ELR (cell line): ENCODE data around the gene SUSD5.

Source experiments
- DNase-seq: peaks from one replicate; pipeline ENCODE4 v3.0.0-alpha.2; 2015; ENCODE audit warnings: low read depth

SUSD5 gene

GRCh38 chr3:33218446-33219174, at the start of gene SUSD5:
SUSD5 (minus strand) TSS chr3:33218810; CDS start chr3:33218797, 13 bp downstream.
- peak; percentile 67 for DNase-seq

DNA sequence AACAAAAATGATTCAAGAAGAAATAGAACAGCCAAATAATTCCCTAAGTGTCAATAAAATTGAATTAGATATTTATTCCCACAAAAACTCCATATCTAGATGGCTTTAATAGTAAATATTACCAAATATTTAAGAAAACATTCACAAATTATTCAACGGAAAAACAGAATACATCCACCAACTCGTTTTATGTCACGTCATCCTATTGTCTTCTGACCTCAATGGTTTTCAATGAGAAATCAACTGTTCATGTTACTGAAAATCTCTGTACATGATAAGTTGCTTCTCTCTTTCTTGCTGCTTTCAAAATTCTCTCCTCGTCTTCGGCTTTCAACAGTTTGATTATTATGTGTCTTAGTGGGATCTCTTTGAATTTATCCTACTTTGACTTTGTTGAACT, 41.5 kb upstream of the SUSD5 start:
- no peak for DNase-seq

GRCh38 chr3:33256249-33256648, 37.6 kb upstream of the SUSD5 start:
- no peak for DNase-seq

- DNase-seq, result no peak
These were observed 32.1 kb upstream of the SUSD5 start for GRCh38 chr3:33250712-33251111.

DNA sequence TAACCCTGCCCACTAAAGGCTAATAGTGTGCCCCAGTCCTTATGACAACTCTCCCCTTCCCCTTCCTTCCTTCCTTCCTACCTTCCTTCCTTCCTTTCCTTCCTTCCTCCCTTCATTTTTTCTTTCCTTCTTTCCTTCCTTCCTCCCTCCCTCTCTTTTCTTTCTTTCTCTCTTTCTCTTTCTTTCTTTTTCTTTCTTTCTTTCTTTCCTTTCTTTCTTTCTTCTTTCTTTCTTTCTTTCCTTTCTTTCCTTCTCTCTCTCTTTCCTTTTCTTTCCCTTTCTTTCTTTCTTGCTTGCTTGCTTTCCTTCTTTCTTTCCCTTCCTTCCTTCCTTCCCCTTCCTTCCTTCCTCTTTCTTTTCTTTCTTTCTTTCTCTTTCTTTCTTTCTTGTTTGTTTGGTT, 28.2 kb upstream of the SUSD5 start:
- DNase-seq, result no peak

GRCh38 chr3:33240261-33240660, 21.7 kb upstream of the SUSD5 start:
- no peak for DNase-seq

- no peak for DNase-seq
These were observed 20.3 kb upstream of the SUSD5 start for GRCh38 chr3:33238923-33239322.

DNA sequence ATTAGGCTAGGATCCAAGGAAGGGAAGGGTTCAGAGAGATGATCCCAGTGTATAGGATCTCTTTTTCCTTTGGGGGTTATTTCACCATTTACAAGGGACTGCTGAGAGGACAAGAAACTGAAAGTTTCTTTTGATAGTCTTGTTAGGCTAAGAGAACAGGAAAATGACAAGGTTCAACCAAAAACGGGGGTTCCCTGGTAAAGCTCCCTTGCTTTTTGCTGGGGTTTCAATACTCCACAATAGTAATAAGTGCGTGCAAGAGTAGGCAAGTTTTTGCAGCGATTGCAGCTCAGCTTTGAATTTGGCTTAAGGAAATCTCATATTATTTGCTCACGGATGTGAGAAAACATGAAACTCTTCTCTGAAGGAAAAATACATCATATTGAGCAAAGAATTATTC, 18.8 kb upstream of the SUSD5 start:
- DNase-seq, result no peak

GRCh38 chr3:33236005-33236404, 17.4 kb upstream of the SUSD5 start:
- DNase-seq, result no peak

DNA sequence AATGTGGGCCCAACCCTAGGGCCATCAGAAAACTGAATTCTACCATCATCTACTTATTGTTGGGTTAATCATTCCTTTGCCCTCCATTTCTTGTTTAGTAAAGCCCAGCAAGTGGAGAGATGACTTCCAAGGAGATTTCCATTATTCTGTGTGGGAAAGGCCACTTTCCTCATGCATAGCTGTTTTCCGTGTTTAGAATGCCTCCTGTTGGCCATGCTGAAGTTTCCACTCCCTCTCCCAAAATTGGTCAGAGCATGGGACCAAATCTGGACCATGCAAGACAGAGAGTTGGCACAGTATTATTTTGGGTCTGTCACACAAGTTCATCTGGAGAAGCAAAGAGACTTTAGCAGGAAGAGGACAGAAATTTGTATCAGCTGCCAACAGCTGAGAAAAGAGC, 15.3 kb upstream of the SUSD5 start:
- DNase-seq, result no peak

- no peak for DNase-seq
These were observed 13.3 kb upstream of the SUSD5 start for GRCh38 chr3:33231756-33232465.

GRCh38 chr3:33229947-33230346, 11.3 kb upstream of the SUSD5 start:
- no peak for DNase-seq

DNA sequence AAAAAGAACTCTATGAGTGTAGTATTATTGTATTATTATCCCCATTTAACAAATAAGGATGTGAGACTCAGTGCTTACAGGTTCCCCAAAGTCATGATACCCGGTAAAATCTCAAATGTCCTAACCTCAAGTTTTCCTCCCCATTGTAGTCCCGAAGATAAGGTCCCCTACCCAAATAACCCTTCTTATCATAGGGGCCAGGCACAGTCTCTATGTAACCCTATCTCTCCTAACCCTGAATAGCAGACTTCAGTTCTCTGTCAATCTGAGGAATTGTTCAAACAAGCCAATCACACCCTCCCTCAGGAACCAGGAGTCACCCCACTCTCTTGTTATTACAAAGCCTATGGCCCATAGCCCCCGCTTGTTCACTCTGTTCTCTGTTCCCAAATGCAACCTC, 10.5 kb upstream of the SUSD5 start:
- DNase-seq, result no peak

- DNase-seq, result no peak
These were observed 2.6 kb upstream of the SUSD5 start for GRCh38 chr3:33221241-33221640.

- no peak for DNase-seq
These were observed 521 bp upstream of the SUSD5 start for GRCh38 chr3:33219175-33219487.

DNA sequence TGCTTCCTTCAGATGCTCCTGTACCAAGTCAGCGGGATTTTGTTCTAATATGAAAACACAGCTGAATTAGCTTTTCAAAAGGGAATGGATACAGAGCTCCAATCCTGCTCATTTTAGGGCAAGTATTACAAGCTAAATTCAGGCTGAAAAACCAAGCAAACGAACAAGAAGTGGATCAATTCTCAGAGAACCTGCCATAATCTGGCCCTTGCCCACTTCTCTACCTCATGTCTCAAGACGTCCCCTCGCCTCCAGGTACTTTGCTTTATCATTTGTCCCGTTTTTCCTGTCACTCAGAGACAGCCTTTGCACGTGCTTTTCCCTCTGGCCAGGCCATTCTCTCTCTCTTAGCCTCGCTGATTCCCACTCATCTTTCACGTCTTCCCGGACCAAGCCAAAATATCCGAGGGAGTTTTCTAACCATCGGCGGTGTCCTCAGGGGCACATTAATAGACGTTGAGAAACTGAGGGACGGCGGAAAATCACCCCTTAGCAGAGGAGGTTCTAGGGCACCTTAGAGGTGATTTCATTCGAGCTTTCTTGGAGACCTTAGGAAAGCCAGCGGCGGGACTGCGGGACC, 654 bp downstream of the SUSD5 start:
- DNase-seq, result peak; percentile 46

DNA sequence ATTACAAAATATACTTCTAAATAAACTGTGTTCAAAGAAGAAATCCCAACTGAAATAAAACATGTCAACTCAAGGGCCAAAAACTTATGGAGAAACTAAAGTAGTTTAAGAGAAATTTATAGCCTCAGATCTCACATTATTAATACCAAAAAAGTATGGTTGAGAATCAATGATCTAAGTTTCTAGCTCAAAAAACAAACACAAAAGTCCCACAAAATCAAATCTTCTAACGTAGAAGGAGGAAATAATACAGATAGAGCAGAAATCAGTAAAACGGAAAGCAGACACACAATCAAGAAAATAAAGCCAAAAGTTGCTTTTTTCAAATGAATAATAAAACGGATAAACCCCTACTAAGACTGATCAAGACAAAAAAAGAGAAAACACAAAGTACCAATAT, 2.9 kb downstream of the SUSD5 start:
- no peak for DNase-seq

DNA sequence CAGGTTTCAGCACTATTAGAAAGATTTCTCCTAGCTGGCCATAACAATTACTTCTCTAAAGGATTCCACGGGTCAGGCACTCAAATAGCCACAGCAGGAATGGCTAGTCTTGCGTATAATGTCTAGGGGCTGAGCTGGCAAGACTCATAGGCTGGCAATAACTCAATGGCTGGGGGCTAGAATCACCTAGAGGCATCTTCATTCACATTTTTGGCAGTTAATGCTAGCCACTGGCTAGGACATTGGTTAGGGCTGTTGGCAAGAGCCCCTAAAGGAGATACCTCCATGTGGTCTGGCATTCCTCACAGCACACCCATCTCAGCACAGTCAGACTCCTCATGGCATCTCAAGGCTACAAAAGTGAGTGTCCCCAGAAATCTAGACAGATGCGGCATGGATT, 6.2 kb downstream of the SUSD5 start:
- DNase-seq, result no peak

DNA sequence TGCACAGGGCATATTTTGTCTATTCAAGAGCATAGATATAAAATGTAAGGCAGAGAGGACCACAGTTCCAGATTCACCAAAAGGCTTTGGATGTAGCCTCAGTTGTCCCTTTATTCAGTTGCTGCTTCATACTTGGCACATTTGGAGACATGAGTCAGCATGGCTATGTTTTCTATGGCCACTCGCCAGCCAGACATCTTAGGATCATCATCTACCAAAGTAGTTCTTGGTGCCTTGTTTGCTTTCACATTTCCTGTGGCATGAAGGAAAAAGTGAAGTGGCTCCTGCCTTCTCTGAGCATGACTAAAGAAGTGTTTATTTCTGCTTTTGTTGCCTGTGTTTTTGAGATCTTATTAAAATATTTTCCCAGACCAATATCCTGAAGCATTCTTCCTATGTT, 7.2 kb downstream of the SUSD5 start:
- DNase-seq, result peak; percentile 84

DNA sequence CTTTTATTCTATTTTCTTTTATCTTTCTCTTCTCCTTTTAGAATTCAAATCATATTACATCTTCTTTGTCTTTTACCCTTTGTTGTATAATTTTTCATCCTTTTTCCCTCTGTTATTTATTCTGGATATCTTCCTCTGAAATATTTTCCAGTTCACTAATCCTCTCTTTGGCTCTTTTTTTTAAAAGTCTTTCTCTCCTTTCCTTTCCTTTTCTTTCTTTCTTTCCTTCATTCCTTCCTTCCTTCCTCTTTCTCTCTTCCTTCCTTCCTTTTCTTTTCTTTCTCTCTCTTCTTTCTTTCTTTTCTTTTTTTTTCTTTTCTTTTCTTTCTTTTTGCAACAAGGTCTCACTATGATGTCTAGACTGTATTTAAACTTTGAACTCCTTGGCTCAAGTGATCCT, 9.3 kb downstream of the SUSD5 start:
- DNase-seq, result no peak

- DNase-seq, result no peak
These were observed 15.7 kb downstream of the SUSD5 start for GRCh38 chr3:33202711-33203457.

DNA sequence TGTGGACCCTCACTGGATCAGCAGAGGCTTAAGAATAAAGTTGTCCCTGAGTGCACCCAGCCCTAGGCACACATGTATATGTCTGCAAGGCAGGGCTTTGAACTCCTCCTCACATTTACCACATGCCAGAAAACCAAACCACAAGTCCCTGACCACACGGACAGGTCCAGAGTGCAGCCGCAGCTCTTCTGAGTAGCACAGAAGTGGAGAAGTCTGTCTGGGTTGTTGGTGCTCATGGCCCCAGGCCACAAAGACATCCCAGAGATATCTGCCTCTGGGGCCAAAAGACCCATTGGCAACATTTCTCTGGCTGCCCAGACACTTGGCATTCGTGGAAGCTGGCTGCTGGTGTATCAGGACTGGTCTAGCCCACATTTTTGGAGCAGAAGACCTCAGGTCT, 17.4 kb downstream of the SUSD5 start:
- DNase-seq, result no peak

DNA sequence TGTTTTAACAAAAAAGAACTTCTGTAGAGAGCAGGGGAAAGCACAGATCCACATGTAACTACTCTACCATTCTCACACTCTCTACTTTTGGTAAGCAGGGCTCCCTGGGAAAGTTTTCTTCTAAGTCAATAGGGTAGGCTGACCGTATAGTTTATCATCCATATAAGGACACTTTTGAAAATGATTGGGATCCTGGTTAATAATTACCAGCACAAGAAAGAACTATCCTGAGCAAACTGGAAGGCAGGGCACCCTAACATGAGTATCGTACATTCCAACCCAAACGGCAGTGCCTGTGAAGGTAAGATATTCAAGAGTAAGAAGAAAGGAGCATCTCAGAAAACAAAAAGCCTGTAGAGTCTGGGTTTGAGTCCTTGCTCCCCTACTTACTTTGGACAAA, 22.1 kb downstream of the SUSD5 start:
- DNase-seq, result no peak
